ENCODE results near the gene C10orf90.

- TF ChIP-seq CTCF (IDR thresholded peaks at IDR 0.05) (no peak), POLR2A (IDR thresholded peaks at IDR 0.05) (no peak)
Measured at GRCh38 chr10:126393076-126393475, 277.4 kb downstream of the C10orf90 start.
